DOHH2 (cell line): Measurements from ENCODE around the gene ABLIM3.

Experiments
- H3F3A ChIP-seq: fragments of 200-600 bp; sonication (generic), shearing (Covaris generic); 2 replicates; pipeline ENCODE4 v1.6.0; 2016; ENCODE audit warnings: antibody characterized with exemption, mild to moderate bottlenecking; ENCODE audit not compliant: control insufficient read depth, insufficient read depth
- H3K27ac ChIP-seq: fragments of 200-600 bp; sonication (generic); 2 replicates; pipeline ENCODE4 v1.5.1; 2014; ENCODE audit warnings: low read depth, mild to moderate bottlenecking, low read length, moderate library complexity
- H3K27me3 ChIP-seq: fragments of 200-600 bp; sonication (generic); 2 replicates; pipeline ENCODE4 v1.6.1; 2014; ENCODE audit warnings: mild to moderate bottlenecking, low read length, mixed read lengths; ENCODE audit not compliant: control insufficient read depth
- H3K36me3 ChIP-seq: fragments of 200-600 bp; sonication (generic); 2 replicates; pipeline ENCODE4 v1.6.1; 2014; ENCODE audit warnings: mild to moderate bottlenecking, low read length, moderate library complexity, mixed read lengths; ENCODE audit not compliant: control insufficient read depth
- H3K4me1 ChIP-seq: fragments of 200-600 bp; sonication (generic); 2 replicates; pipeline ENCODE4 v1.6.1; 2014; ENCODE audit warnings: mild to moderate bottlenecking, low read length, mixed read lengths; ENCODE audit not compliant: control insufficient read depth
- H3K4me2 ChIP-seq: fragments of 200-600 bp; sonication (generic); 2 replicates; pipeline ENCODE4 v1.6.0; 2014; ENCODE audit warnings: mild to moderate bottlenecking, low read length, moderate library complexity
- H3K4me3 ChIP-seq: fragments of 200-600 bp; sonication (generic); 2 replicates; pipeline ENCODE4 v1.5.1; 2014; ENCODE audit warnings: mild to moderate bottlenecking, low read length, mixed read lengths
- H3K79me2 ChIP-seq: fragments of 200-600 bp; sonication (generic); 2 replicates; pipeline ENCODE4 v1.6.1; 2014; ENCODE audit warnings: mild to moderate bottlenecking, low read length, mixed read lengths; ENCODE audit not compliant: control insufficient read depth
- H3K9me2 ChIP-seq: fragments of 200-600 bp; sonication (generic); replicated peaks from 2 replicates; pipeline ENCODE4 v1.6.1; 2014; ENCODE audit warnings: mild to moderate bottlenecking, low read length, mixed read lengths; ENCODE audit not compliant: control insufficient read depth
- H3K9me3 ChIP-seq: fragments of 200-600 bp; sonication (generic); 2 replicates; pipeline ENCODE4 v1.6.1; 2014; ENCODE audit warnings: antibody characterized with exemption, low read length, mixed read lengths; ENCODE audit not compliant: control insufficient read depth, insufficient read depth
- H4K20me1 ChIP-seq: fragments of 200-600 bp; sonication (generic); 2 replicates; pipeline ENCODE4 v1.6.0; 2014; ENCODE audit warnings: low read depth, mild to moderate bottlenecking, antibody characterized with exemption, low read length, moderate library complexity; ENCODE audit not compliant: control insufficient read depth, insufficient read depth
- EZH2phosphoT487 ChIP-seq: fragments of 200-600 bp; sonication (generic); IDR thresholded peaks from 2 replicates; pipeline ENCODE4 v1.6.1; 2017; ENCODE audit warnings: borderline replicate concordance, mild to moderate bottlenecking, antibody characterized with exemption, low read length, moderate library complexity, mixed read lengths
- TF ChIP-seq, protein P1 (sequence below): fragments of 200-600 bp; sonication (generic); IDR thresholded peaks from one replicate; pipeline ENCODE4 v1.5.1; 2014; ENCODE audit warnings: antibody characterized with exemption, mild to moderate bottlenecking, low read depth, low read length; ENCODE audit not compliant: poor library complexity, severe bottlenecking

ABLIM3 gene

DNA sequence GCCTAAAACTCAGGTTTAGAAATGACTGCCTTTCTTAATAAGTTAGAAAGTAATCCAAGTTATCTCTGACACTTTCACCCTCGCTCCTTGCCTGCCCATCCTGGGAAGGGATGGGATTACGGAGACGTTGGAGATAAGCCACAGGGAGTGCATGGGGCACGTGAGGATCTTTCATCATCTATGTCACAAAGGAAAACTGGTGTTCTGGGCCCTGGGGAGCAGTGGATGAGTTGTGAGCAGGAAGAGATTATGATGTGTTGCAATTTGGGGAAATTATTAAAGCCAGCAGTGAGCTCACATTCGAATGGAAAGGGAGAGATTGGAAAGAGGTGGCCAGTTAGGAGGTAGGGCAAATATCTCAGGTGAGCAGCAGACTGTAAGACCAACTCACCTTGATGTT, 143.2 kb downstream of the ABLIM3 start:
- H3K4me1 ChIP-seq: no peaks in the 10 kb centered on the region
- H3K9me3 ChIP-seq: no peaks in the 10 kb centered on the region
- H3K27ac ChIP-seq: no peak overlapping the region
- H3K4me2 ChIP-seq: no peak overlapping the region
- H3K27me3 ChIP-seq: peaks cover 18% of the 10 kb centered on the region; the same call in 1 of the 2 replicates
- TF ChIP-seq EZH2phosphoT487: no peak
- TF ChIP-seq, protein P1, sequence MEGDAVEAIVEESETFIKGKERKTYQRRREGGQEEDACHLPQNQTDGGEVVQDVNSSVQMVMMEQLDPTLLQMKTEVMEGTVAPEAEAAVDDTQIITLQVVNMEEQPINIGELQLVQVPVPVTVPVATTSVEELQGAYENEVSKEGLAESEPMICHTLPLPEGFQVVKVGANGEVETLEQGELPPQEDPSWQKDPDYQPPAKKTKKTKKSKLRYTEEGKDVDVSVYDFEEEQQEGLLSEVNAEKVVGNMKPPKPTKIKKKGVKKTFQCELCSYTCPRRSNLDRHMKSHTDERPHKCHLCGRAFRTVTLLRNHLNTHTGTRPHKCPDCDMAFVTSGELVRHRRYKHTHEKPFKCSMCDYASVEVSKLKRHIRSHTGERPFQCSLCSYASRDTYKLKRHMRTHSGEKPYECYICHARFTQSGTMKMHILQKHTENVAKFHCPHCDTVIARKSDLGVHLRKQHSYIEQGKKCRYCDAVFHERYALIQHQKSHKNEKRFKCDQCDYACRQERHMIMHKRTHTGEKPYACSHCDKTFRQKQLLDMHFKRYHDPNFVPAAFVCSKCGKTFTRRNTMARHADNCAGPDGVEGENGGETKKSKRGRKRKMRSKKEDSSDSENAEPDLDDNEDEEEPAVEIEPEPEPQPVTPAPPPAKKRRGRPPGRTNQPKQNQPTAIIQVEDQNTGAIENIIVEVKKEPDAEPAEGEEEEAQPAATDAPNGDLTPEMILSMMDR: no peak
- H4K20me1 ChIP-seq: no peaks in the 10 kb centered on the region
- no peaks in the 10 kb centered on the region for H3K79me2 ChIP-seq
- no peaks in the 10 kb centered on the region for H3F3A ChIP-seq
- H3K9me2 ChIP-seq: no peaks in the 10 kb centered on the region
- H3K36me3 ChIP-seq: no peaks in the 10 kb centered on the region
- H3K4me3 ChIP-seq: no peak overlapping the region

DNA sequence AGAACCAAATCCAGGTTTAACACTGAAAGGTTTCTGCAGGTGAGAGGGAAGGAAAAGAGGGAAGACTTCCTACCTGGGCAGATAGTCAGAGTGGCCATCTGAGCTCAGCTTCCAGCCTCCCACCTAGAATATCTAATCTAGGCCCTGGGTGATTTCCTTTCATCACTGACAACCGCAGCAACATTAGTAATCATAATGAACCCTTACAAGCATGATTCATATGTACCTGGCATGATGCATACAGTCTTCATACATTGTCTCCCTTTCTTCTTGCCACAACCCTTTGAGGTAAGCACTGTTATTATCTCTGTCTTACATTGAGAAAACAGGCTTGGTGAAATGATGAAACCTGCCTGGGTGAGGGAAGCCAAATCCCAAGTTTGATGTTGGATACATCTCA, 143.9 kb downstream of the ABLIM3 start:
- no peaks in the 10 kb centered on the region for H3F3A ChIP-seq
- H3K36me3 ChIP-seq: no peaks in the 10 kb centered on the region
- no peaks in the 10 kb centered on the region for H3K79me2 ChIP-seq
- no peak overlapping the region for H3K4me2 ChIP-seq
- no peaks in the 10 kb centered on the region for H3K9me2 ChIP-seq
- H3K27ac ChIP-seq: no peak overlapping the region
- H3K4me1 ChIP-seq: no peaks in the 10 kb centered on the region
- no peaks in the 10 kb centered on the region for H4K20me1 ChIP-seq
- no peak overlapping the region for H3K4me3 ChIP-seq
- TF ChIP-seq, protein P1: no peak
- TF ChIP-seq EZH2phosphoT487: no peak
- H3K9me3 ChIP-seq: no peaks in the 10 kb centered on the region
- H3K27me3 ChIP-seq: peaks cover 14% of the 10 kb centered on the region; the same call in 1 of the 2 replicates

DNA sequence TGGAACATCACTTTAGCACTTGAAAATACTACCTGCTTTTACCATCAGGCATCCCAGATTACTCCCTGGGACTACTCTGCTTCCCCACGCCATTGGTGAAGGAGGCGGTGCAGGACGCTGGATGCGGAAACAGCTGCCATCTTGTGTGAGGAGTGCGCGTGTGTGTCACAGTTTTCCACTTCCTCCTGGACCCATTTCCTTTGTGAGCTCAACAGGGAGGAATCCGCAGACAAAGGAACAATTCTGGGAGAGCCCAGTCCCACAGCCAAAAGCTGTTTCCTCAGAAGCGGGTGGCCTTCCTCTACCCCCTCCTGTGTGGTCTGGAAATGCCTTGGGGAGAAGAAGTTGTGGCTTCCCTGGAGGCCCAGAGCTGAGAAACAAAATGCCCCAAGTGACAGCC, 147.1 kb downstream of the ABLIM3 start:
- Histone ChIP-seq H3K36me3 (no peaks in the 10 kb centered on the region), H3K27ac (no peak overlapping the region), H3K79me2 (no peaks in the 10 kb centered on the region), H3F3A (no peaks in the 10 kb centered on the region), H3K4me1 (no peaks in the 10 kb centered on the region), H4K20me1 (no peaks in the 10 kb centered on the region), H3K9me2 (no peaks in the 10 kb centered on the region), H3K9me3 (no peaks in the 10 kb centered on the region), H3K4me2 (no peak overlapping the region), H3K4me3 (no peak overlapping the region), H3K27me3 (peaks cover 3% of the 10 kb centered on the region; the same call in 1 of the 2 replicates)
- TF ChIP-seq, protein P1: no peak

DNA sequence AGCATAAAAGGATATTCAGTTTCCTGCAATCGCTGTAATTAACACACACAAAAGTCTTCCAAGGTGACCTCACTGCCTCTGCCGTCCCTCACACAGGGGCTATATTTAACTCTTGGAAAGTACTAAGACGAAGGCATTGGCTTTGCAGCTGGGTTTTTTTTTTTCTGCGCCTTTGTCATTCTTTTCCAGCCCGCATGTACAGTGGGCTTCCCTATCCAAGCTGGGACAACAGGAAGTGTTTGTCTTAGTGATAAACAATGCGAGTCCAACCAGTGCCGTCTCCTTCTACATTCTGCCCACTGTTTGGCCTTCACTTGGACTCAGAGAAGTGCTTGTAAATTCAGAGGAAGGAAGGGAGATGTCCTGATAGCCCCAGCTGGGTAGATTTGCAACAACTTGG, 148.0 kb downstream of the ABLIM3 start:
- Histone ChIP-seq H3F3A (no peaks in the 10 kb centered on the region), H3K4me2 (no peak overlapping the region)

More for the DNA sequence above, 148.0 kb downstream of the ABLIM3 start:
- no peaks in the 10 kb centered on the region; the same call in 1 of the 2 replicates for H3K27me3 ChIP-seq
- H3K4me1 ChIP-seq: no peaks in the 10 kb centered on the region
- no peak overlapping the region for H3K4me3 ChIP-seq
- TF ChIP-seq, protein P1: no peak
- no peak for TF ChIP-seq EZH2phosphoT487
- H3K9me2 ChIP-seq: no peaks in the 10 kb centered on the region
- no peaks in the 10 kb centered on the region for H3K9me3 ChIP-seq
- H3K79me2 ChIP-seq: no peaks in the 10 kb centered on the region
- no peaks in the 10 kb centered on the region for H4K20me1 ChIP-seq
- H3K27ac ChIP-seq: no peak overlapping the region
- H3K36me3 ChIP-seq: no peaks in the 10 kb centered on the region
